SIG-M5 treated with dmso at 0.1 percent for 504 hours (cell line): Measurements from ENCODE around the gene KCNK16.

Experiments
- DNase-seq: peaks from one replicate; lab custom pipeline; 2025; ENCODE audit not compliant: unreplicated experiment; lab: John Stamatoyannopoulos, UW

Gene KCNK16

DNA sequence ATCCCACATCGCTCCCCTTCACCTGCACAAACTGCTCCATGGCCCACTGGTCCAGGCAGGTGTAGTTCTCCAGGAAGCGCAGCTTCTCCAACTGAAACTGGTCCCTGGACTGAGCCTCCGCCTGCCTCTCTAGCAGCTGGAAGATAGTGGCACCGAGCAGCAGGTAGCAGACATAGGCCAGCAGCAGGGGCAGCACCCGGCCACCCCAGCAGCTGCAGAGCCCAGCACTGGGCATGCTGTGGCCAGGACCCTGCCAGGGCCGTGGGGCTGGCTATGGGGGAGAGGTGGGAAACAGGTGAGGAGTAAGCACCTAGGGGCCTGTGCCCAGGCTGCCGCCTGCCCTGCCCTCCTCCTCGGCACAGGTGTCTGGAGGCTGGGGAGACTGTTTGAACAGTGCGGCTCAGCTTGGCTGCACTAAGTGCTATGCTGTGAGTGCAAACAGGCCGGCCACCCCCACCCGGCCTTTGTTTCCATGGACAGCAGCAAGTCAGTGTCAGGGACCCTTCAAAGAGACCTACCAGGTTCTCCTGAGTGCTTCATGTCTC, at the start of gene KCNK16:
Gene KCNK16, minus strand, starts transcription at position 397 of the 545 bp plus-strand sequence. Its CDS starts 162 bp downstream, at position 235.
- no peak for DNase-seq

DNA sequence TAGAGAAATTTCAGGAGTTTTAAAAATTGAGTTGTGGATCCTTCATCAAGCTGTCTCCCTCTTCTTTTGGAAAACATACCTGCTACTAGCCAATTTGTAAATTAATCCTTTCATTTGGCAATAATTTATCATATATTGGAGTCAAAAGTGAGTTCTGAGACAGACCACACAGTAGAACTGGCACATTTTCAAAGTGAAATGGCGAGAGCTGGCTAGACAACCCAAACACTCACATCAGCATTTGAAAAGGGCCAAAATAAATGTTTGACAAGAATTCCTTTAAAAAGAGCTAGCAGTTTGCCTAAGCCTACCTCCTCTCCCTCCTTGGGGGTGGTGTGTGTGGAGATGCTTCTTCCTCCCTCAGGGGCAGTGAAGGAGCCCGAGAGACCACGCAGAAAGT, 47.9 kb upstream of the KCNK16 start:
- DNase-seq: no peak

DNA sequence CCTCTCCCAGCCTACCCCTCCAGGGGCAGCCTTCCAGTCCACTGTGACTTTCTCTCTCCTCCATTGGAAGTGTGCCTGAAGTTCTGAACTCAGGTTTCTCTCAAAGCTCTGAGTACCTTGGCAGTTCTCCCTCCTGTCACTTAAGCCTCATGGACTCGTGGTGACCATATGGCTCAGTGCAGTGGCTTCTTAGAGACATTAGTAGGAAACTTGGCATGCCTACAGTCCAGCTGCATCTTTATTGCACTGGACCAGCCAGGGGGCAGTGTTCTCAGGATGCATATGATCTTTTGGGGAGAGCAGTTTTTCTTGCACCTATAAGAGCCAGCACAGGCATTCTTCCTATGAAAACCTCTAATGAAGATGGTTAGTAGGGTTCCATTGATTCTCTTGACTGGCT, 47.5 kb upstream of the KCNK16 start:
- DNase-seq: no peak

DNA sequence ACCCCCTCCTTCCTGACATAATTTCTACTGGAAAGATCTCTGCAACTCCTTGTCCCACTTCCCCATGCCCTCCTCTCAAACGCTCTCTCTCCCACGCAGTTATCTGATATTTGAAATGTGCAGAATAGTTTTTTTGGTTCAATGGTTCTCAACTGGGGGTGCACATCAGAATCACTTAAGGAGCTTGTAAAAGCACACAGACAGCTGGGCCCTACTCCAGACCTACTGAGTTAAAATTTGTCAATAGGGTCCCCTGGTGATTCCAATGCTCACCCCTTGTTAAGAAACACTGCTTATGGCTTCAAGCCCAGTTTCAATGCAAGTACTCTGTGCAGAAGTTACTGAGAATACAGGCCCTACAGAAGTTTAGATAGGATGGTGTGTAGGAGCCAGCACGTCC, 45.2 kb upstream of the KCNK16 start:
- no peak for DNase-seq

DNA sequence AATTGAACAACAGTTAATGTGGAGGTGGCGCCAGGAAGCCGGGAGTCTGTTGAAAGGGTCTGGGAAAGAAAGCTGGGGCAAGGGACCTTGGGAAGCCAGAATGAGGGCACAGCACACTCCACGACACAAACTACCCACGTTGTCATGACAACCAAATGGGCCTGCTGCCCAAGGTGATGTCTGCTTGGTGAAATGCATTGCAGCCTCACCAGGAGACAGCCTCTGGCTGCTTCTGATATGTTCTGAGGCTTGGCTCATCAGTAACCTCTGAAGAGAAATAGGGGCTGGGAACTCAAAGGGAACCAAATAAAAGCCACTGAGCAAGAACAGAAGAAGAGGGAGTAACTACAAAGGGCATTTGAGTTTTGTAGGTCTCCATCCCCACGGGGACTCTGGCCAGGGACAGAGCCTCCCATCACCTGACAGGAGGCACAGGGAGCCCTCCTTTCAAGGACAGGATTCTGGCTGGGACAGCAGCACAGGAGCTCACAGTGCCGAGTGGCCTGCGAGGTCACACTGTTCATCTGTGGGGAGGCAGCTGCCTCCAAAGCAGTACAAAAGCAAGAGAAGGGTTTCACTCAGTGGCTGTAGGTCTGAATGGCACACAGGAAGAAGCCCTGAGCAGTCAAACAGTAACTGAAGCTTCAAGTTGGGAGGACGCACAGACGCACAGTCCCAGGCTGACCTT, 44.6 kb upstream of the KCNK16 start:
- DNase-seq: no peak

DNA sequence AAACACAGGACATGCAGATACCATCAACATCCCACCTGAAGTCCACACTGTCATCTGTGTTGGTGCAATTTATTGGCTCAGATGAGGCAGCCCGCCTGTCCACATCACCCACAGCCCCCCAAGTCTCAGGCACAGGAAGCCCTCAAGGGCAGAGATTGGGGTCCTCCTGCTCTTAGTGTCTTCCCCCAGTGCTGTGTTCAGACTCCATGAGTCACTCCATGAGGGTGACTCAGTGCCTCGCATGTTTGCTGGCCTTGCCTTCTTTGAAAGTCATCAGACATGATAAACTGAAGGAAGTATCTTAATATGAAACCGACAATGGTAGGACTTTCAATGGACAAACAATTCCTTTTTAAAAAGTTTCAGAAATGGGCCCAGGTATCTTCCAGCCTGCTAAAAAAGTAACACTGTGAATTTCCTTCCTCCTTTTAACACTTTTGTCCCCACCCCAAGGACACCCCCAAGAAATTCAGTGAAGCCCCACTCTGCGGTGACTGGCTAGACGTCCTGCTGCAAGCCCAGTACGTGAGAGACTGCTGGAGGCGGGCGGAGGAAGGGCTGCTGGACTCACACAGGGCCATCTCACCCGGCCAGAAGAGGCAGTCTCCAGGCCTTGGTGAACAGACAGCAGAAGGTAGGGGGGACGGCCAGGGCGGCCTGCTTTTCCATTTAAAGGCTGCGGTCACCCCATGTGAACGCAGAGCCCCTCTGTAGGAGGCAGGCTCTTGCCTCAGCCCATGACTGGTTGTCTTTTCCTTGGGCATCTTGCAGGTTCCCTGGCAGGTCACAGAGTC, 43.0 kb upstream of the KCNK16 start:
- DNase-seq: no peak

DNA sequence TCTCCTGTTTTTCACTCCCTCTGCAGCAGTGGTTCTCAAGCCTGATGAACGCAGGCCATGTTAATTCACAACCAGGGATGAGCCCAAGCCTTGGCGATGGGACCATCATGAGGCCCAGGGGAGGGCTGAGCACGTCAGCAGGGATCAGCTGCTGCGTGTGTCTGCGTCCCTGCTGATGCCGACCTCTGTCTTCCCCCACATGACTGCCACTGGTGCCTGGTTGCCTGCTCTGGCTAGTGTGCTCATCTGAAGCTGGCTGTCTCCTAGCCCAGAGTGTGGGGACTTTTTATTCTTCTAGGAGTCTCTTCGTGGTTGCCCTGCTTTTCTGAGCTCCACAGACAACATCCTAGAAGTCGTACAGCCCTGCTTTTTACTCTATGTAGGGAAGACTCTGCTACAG, 40.8 kb upstream of the KCNK16 start:
- no peak for DNase-seq

DNA sequence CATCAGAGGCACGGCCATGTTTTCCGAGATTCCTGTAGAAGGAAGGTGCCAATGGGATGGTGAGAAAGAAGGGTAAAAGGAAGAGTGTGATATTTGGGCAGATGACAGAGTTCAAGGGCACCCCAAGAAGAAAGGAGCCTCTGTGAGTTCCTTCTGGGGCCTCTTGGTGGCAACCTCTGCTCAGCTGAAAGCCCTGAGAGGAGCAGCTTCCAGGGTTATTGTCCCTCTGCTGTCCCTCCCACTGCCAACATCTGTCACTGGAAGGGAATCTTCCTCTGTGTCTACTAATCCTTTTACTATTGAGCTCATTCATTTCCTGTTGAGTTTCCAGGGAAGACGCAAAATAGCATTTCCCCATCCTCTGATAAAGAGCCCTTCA, 40.0 kb upstream of the KCNK16 start:
- DNase-seq: no peak

DNA sequence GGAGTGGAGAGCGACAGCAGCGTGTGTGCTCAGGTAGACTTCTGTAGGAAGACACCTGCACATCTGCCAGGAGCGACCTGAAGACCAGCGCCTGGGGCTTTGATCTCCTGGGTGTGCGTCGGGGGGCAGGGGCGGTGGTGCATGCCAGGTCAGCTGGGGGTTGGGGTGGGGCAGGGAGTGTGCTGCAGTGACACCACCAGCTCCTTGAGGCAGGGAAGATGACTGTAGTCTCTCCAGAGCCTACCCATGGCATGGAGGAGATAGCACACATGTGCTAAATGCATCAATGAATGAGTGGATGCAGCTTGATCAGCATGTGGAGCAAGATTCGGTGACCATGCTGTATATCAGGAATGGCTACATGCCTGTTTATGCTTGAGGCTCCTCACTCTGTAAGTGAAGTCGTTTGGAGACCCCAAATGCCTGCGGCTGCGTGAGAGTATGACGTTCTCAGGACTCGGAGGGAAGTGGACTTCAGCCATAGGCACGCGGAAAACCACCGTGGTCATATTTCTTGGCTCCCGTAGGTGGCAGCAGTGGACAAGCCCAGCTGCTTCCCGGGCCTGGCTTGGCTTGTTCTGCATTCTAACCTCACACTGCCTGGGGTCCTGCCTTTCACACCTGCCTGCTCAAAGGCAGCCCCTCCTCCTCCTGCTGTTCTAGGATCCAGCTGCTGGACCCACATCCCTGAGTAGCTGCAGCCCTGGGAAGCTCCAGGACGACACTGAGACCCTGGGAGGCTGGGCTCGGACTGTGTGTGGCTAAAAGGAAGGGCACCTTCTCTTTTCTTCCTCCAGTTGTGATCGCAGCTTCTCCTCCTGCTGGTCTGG, 39.4 kb upstream of the KCNK16 start:
- DNase-seq: peak; percentile 62

DNA sequence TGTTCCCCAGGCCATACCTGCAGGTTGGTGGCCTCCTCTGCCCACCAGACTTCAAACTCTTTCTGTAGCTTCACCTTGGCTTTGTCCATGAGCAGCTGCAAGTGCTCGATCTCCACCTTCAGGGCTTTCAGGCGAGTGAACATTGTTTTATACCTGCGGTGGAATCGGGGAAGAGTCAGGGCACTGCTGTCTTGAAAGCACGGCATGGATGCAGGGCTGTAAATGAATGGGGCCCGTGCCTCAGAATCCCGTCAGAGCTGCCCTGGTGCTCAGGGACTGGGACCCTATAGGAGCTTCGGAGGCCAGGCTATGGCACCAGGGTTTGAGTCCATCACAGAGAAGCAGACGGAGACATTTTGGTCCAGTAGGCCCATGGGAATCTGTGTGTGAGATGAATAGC, 37.9 kb upstream of the KCNK16 start:
- DNase-seq: no peak

DNA sequence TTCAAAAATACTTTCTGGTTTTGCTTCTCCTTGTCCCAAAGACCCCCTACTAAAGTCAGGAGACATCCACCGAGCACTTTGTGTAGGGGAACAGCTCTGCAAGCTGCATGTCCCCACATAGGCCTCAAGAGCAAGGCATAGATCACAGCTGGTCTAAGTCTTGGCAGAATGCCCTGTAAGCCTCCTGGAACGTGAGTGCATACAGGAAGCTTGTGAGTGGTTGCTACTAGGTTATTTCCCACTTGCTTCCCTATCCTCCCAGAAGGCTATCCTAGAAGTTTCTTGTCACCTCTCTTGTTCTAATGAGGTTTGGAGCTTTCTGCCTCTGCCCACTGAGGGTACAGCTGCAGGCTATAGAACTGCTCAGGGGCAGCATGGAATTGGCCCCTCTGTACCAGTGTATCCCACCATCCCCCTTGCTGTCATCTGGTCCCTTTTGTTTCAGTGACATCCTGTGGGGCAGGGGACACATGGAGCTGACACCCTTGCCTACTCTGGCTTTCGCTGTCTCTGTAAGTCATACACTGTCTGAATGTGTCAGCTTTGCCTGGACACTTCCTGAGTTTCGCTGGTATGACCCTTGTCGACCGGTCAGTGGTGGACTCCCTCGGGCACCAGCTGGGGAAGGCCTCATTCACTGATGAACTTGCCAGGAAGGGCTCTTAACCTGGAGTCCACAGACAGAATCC, 35.6 kb upstream of the KCNK16 start:
- no peak for DNase-seq

DNA sequence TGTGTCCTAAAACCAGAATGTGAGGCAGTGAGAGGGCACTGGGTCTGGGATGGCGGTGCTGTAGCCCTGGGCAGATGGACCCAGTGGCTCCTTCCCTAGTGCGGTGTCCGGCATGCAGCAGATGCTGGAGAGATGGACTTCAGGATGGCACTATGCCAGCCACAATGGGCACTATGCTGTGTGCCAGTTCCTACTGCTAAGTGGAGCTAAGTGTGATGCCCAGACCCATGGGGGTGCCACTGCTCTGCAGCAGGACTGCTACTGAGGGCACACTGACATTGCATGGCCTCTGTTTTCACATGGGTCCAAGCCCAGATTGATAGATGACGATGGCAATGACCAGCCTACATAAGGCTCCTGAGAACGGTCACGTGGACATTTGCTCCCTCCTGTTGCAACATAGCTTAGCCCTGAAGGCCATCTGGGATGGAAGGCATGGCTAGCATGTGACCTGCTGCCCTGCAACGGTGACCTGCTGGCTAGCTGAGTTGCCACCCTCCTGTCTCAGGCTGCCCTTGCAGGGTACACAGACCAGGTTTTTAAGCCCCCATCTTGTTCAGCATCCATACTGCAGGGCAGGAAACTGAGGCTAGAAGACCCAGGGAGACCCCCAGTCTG, 31.3 kb upstream of the KCNK16 start:
- DNase-seq: no peak

DNA sequence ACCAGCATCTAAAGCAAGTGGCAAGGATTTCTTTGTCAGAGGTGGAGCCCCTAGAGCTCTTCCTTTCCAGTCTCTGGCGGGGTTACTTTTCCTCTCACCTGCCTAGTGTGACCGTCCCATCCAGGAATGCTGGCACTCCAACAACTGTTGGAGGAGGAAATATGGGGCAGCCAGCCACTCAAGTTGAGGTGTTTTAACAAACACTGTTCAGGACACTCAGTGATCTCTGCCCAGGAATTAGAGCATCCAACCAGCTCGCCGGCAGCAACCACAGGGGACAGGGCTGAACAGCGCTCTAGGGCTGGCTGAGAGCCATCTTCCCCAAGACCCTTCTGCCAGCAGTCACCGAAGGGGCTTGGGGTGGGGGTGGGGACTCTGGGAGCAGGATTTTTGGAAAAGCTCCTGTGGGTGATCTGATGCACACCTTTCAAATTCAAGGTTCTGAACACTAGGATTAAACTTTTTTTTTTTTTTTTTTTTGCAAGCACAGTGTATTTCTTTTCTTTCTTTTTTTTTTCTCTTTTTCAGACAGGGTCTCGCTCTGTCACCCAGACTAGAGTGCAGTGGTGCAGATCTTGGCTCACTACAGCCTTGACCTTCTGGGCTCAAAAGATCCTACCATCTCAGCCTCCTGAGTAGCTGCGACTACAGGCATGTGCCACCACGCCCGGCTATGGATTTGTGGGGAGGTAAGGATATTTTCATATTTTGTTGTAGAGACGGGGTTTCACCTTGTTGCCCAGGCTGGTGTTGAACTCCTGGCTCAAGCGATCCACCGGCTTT, 28.4 kb upstream of the KCNK16 start:
- DNase-seq: no peak

DNA sequence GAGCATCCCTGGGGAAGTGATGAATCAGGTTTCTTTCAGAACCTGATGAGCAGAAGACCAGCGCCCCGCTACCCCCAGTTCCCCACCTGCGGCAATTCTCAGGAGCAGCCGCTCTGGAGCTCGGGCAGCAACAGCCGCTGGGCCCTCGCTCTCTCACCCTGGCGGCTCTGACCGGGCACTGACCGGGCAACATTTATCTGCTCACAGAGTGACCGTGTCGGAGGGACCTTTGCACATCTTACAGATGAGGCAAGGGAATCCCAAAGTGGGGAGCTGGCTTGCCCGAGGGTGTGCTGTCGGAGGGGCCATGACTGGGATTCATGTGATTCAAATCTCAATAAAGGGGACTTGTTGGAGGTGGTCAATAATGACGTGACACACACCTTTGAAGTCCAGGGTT, 26.2 kb upstream of the KCNK16 start:
- DNase-seq: no peak

DNA sequence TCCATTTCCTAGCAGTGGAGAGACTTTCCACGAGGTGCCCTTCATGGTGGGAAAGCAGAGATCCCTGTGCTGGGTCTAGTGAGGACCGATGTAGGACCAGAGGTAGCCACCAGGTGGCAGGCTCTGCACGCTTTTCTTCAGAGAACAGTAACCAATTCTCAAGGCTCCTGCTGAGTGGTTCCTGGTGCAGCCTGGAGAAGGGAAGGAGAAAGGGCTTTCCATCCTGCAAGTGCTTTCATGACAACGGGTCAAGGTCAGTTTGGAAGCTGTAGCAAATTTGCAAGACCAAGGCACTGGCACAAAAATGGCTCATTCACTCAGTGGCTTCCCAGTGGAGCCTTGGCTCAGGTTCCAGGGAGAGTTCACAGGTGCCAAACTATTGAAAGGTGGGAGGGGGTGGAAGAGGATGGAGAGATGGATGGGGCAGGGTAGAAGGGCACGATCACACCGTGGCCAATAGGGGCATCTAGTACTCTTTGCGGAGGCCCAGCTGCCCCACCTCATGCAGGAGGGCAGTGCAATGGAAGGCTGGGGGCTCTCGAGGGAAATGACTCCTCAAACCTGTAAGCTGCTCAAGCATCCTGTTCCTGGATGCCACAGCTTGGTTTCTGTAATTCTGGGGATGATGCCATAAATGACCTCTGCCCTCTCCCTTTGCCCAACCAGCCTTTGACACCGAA, 25.5 kb upstream of the KCNK16 start:
- DNase-seq: peak; percentile 53

DNA sequence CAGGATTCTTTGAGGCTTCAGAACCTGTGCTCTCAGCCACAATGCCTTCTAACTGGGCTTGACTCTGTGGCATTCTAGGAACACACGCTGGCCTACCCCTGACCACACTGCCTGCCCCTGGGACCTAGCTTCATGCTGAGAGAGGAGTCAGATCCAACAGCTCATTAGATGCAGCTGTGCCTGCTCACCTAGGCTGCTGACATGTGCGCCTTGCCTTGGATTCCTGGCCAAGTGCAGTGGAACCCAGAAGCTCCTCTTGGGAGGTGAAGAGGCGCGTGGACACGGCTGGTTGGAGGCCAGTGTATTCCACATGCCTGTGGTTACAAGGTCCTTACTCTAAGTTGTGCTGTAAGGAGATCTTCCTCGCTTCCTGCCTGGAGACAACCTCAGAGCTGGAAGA, 24.7 kb upstream of the KCNK16 start:
- no peak for DNase-seq

DNA sequence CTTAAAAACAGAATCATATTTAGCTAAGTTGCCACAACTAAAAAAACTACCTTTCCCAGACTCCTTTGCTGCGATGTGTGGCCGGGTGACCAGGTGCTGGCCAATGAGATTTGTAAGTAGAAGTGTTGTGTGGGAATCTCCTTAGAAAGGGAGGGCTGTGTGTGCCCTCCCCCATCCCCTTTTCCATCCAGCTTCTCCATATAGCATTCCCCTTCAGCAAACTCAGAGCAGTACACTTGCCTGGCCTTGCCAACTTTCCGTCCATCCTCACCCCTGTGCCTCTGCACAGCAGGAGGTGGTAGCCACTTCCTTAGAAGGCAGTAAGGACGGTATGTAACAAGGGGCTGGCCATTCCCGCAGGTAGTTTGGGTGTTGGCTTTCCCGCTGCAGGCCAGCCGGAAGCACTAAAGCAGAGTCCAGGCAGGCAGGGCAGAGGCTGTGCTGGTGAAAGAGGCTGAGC, 22.3 kb upstream of the KCNK16 start:
- DNase-seq: no peak

DNA sequence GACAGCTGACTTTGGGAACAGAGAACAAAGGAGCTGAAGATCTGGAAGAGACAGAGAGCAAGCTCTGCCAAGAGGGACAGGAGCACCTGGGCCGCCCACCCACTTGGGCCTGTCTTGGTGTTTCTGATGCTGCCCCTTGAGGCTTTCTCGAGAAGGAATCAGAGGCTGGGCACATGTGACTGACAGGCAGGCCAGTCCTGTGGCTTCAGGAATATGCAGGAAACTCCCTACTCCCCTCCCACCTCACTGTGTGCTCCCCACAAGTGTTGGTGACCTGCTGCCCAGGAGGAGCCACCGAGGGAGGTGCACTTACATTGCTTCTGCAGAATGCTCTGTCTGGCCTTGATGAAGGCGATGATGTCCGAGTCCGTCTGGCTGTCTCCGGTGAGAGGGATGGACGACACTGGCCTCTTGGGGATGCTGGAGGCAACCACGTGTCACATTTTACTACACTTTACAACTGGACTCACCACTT, 20.9 kb upstream of the KCNK16 start:
- DNase-seq: no peak
